NOMO-1 (cell line): ENCODE results near the gene TRMT112.

Experiments used
- DNase-seq, 2 experiments: peaks; one replicate each; lab custom pipeline; 2025; ENCODE audit not compliant: unreplicated experiment in 2 of 2; lab: John Stamatoyannopoulos, UW

The TRMT112 gene

GRCh38 chr11:64296830-64297698 is 20.3 kb downstream of the TRMT112 start:
- DNase-seq: no peak

GRCh38 chr11:64296236-64296635 is 21.1 kb downstream of the TRMT112 start:
- no peak for DNase-seq

GRCh38 chr11:64295760-64296159 is 21.6 kb downstream of the TRMT112 start:
- no peak for DNase-seq

GRCh38 chr11:64294774-64295173 is 22.6 kb downstream of the TRMT112 start:
- no peak for DNase-seq

- no peak for DNase-seq
These were observed 24.7 kb downstream of the TRMT112 start for GRCh38 chr11:64292460-64293254.

GRCh38 chr11:64291752-64292459 is 25.5 kb downstream of the TRMT112 start:
- no peak for DNase-seq

GRCh38 chr11:64291262-64291751 is 26.1 kb downstream of the TRMT112 start, which contains the start of gene KCNK4:
TSS of gene KCNK4 (plus strand) at chr11:64291302. CDS start at chr11:64293019, 1,717 bp downstream.
- DNase-seq: no peak

GRCh38 chr11:64290352-64291261 is 26.8 kb downstream of the TRMT112 start:
- no peak for DNase-seq

GRCh38 chr11:64289002-64289564 is 28.3 kb downstream of the TRMT112 start:
- DNase-seq: no peak

GRCh38 chr11:64288353-64288750 is 29.0 kb downstream of the TRMT112 start:
- DNase-seq: no peak

- no peak for DNase-seq
These were observed 29.5 kb downstream of the TRMT112 start for GRCh38 chr11:64287676-64288352.

GRCh38 chr11:64286801-64287159 is 30.6 kb downstream of the TRMT112 start:
- no peak for DNase-seq

GRCh38 chr11:64285885-64286800 is 31.2 kb downstream of the TRMT112 start:
- peak in 1 of 2 experiments; percentile 24 for DNase-seq

- peak; percentile 74 to 82 for DNase-seq
These were observed 32.1 kb downstream of the TRMT112 start, which contains the start of gene GPR137 for GRCh38 chr11:64284962-64285884. TSS of gene GPR137 (plus strand) at chr11:64285848. CDS start at chr11:64286525, 677 bp downstream.

- DNase-seq: peak; percentile 91 to 96
These were observed 33.1 kb downstream of the TRMT112 start, which contains the start of gene BAD for GRCh38 chr11:64284048-64284961. TSS of gene BAD (minus strand) at chr11:64284665. CDS start at chr11:64284368, 297 bp downstream.

- no peak for DNase-seq
These were observed 34.3 kb downstream of the TRMT112 start for GRCh38 chr11:64283092-64283491.
